Neuron (in vitro differentiated cells): Measurements from ENCODE around the gene CLDN20.
"Not testable (repeated sequence)": the region's sequence is repeated elsewhere in the genome, so short reads cannot be mapped to it uniquely, and the experiment has no call there.

Experiments
- H2AFZ ChIP-seq: one replicate; pipeline ENCODE4 v1.6.1; 2013; ENCODE audit warnings: low read depth, mild to moderate bottlenecking, inconsistent platforms, low read length, moderate library complexity
- H3K27me3 ChIP-seq: one replicate; pipeline ENCODE4 v1.6.1; 2013; ENCODE audit warnings: low read length; ENCODE audit not compliant: insufficient read depth
- H3K36me3 ChIP-seq: one replicate; pipeline ENCODE4 v1.6.1; 2013; ENCODE audit warnings: low read length; ENCODE audit not compliant: insufficient read depth
- H3K4me1 ChIP-seq: one replicate; pipeline ENCODE4 v1.6.1; 2013; ENCODE audit warnings: low read length; ENCODE audit not compliant: insufficient read depth
- H3K4me3 ChIP-seq: 2 replicates; pipeline ENCODE4 v1.5.1; 2013; ENCODE audit warnings: mild to moderate bottlenecking, low read length, moderate library complexity
- H3K9me3 ChIP-seq: one replicate; pipeline ENCODE4 v1.6.1; 2013; ENCODE audit warnings: low read length

The CLDN20 gene

DNA sequence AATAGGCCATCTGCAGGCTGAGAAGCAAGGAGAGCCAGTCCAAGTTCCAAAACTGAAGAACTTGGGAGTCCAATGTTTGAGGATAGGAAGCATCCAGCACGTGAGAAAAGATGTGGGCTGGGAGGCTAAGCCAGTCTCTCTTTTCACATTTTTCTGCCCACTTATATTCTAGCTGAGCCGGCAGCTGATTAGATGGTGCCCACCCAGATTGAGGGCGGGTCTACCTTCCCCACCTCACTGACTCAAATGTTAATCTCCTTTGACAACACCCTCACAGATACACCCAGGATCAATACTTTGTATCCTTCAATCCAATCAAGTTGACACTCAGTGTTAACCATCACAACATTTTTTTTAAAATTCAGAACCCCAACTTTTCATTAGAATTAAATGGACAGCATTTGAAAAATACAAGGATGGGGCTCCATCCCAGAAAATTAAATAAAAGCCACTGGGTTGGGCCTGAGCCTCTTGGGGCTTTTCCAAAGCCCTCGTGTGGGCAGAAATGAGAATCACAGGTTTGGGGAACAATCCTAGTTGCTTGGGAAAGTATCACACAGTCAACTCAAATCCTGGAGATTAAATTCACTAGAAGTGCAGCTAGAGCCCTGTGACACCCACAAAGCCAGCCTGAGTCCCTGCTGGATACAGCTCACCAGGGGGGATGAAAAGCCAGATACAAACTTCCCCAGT, 2.2 kb downstream of the CLDN20 start:
- H3K4me1 ChIP-seq: peaks cover 13% of the 10 kb centered on the region
- no peaks in the 10 kb centered on the region for H3K9me3 ChIP-seq
- H3K27me3 ChIP-seq: no peaks in the 10 kb centered on the region
- peaks cover 2% of the 10 kb centered on the region for H3K36me3 ChIP-seq
- no peak overlapping the region for H3K4me3 ChIP-seq
- no peak overlapping the region for H2AFZ ChIP-seq

DNA sequence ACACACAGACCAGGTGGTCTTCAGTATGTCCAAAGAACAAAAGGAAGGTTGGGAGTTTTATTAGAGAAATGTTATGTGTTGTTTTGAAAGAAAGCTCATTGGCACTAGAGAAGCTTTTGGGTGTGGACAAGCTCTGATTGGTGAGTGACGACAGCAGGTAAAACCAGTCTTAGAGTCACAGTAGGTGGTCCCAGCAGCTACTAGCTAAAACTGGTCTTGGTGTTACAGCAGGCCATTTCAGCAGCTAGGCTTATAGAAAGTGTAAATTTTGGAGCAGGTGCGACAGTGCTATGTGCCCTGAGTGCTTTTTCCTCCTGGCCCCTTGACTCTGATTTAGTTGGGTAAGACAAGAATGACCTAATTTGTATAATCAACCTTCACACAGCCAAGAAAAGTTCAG, 3.6 kb downstream of the CLDN20 start:
- Histone ChIP-seq H3K4me1 (peaks cover 13% of the 10 kb centered on the region), H3K4me3 (no peak overlapping the region), H3K36me3 (peaks cover 2% of the 10 kb centered on the region), H2AFZ (no peak overlapping the region), H3K27me3 (no peaks in the 10 kb centered on the region), H3K9me3 (no peaks in the 10 kb centered on the region)

DNA sequence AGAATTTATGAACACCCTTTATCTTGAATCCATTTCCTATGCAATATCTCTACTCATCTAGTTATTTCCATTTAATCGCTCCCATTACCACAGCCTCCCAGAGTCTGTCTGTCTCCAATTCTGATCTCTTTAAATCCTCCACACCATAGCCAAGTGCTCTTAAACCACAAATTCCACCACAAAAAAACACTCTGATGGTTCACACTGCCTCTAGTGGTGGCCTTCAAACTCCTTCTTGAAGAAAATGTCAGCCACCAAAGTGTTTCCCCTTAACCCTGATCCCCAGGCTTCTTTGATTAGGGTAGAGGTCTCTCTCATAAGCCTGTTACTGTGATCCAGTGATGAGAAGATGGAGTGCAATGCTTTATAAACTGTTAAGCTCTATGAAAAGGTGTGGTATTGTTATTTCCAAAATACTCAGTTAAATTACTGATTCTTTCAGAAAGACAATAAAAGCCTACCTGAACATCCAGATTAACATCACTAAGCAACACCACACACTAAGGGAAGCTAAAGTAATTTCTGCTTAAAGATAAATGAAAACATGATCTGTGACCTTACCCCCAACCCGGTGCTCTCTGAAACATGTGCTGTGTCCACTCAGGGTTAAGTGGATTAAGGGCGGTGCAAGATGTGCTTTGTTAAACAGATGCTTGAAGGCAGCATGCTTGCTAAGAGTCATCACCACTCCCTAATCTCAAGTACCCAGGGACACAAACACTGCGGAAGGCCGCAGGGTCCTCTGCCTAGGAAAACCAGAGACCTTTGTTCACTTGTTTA, 4.5 kb downstream of the CLDN20 start:
- not testable (repeated sequence) for H2AFZ ChIP-seq, H3K4me3 ChIP-seq, H3K9me3 ChIP-seq, H3K36me3 ChIP-seq, H3K27me3 ChIP-seq
- peaks cover 16% of the 10 kb centered on the region for H3K4me1 ChIP-seq

DNA sequence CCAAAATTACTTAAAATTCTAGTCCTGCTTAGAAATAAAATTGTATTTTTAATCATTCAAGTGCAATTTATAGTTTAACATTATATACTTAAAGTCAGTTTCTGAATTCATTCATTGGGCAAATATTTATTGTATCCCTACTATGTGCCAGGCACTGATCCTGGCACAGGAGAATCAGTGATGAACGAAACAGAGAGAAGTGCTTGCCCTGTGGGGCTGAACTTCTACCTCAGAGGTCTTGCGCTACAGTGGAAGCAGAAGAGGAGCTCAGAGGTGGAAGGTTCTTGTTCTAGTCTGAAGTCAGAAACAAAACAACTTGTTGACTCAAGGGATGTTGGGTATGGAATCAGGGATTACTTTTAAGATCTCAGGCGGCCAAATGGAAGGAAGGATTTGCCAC, 6.0 kb downstream of the CLDN20 start:
- peaks cover 2% of the 10 kb centered on the region for H3K36me3 ChIP-seq
- H2AFZ ChIP-seq: no peak overlapping the region
- no peak overlapping the region for H3K4me3 ChIP-seq
- H3K9me3 ChIP-seq: no peaks in the 10 kb centered on the region
- H3K27me3 ChIP-seq: no peaks in the 10 kb centered on the region
- H3K4me1 ChIP-seq: peaks cover 19% of the 10 kb centered on the region

GRCh38 chr6:155270561-155271091, 6.8 kb downstream of the CLDN20 start:
- Histone ChIP-seq H3K36me3 (peaks cover 7% of the 10 kb centered on the region), H3K4me1 (peaks cover 19% of the 10 kb centered on the region), H2AFZ (no peak overlapping the region), H3K9me3 (no peaks in the 10 kb centered on the region), H3K4me3 (no peak overlapping the region), H3K27me3 (no peaks in the 10 kb centered on the region)

GRCh38 chr6:155271145-155271544, 7.3 kb downstream of the CLDN20 start:
- Histone ChIP-seq H2AFZ (no peak overlapping the region), H3K4me1 (peaks cover 19% of the 10 kb centered on the region), H3K36me3 (peaks cover 9% of the 10 kb centered on the region)

DNA sequence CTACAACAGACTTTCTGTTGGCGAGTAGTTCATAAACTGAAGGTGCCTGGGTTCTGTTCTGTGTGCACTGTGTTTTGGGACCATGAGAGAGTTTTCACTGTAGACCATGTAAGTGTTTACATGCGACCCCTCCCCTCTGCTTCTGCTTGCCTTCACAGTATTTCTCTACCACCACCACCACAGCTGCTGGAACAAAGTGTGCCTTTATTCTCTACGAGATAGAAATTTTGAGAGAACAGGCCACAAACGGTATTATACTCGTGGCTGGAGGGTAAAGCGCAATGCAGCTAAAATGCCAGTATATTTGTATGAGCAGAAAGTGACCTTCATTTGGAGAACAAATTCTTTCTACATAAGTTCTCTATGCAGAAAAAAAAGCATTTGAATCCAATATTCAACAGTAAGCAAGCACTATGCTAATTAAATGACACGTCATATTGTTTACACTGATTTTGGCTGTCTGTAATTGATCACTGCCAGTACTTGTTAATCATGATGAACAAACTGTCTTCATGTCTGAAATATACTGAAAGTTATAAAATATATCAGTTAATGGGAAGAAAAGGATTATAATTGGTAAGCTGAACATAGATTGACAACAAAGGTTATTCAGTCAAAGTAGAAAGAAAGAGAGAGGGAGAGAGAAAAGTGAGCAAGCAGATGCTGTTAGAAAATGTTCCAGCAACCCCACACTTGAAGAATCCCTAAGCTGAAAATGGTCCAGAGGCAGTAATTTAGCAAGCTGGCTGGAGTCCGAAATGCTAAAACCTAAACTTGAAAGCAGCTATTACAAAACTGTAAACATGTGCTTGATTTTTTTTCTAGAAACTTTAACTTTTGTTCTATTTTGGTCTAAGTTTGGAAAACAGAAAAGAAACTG, 8.8 kb downstream of the CLDN20 start:
- H3K4me1 ChIP-seq: peaks cover 19% of the 10 kb centered on the region
- no peak overlapping the region for H3K4me3 ChIP-seq
- no peaks in the 10 kb centered on the region for H3K9me3 ChIP-seq
- no peak overlapping the region for H2AFZ ChIP-seq
- H3K27me3 ChIP-seq: no peaks in the 10 kb centered on the region
- H3K36me3 ChIP-seq: peaks cover 8% of the 10 kb centered on the region

More at GRCh38 chr6:155271145-155271544, 7.3 kb downstream of the CLDN20 start:
- Histone ChIP-seq H3K4me3 (no peak overlapping the region), H3K9me3 (no peaks in the 10 kb centered on the region), H3K27me3 (no peaks in the 10 kb centered on the region)

- no peak overlapping the region for H2AFZ ChIP-seq
- H3K36me3 ChIP-seq: peaks cover 10% of the 10 kb centered on the region
- peaks cover 19% of the 10 kb centered on the region for H3K4me1 ChIP-seq
- no peaks in the 10 kb centered on the region for H3K27me3 ChIP-seq
- no peaks in the 10 kb centered on the region for H3K9me3 ChIP-seq
- H3K4me3 ChIP-seq: no peak overlapping the region
These were observed 9.6 kb downstream of the CLDN20 start for GRCh38 chr6:155273431-155273830.

DNA sequence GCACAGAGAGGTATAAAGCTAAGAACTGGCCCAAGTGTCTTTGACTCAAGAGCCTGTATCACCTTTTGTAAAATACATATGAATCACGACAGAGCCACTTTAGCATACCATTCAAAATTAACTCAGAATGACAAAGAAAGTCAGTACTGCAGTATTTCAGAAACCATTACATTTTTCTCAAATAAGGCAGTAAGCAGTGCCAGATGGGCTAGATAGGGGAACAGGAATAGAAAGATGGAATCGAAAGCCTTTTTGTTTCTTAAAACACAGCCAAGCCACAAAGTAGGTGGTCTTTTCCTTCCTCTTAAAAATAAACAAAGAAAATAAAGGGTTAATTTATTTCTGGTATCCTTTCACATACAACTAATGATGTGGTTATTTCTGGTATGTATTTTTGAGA, 10.3 kb downstream of the CLDN20 start:
- Histone ChIP-seq H3K4me1 (peaks cover 19% of the 10 kb centered on the region), H3K9me3 (no peaks in the 10 kb centered on the region), H3K4me3 (no peak overlapping the region), H3K27me3 (no peaks in the 10 kb centered on the region), H2AFZ (no peak overlapping the region), H3K36me3 (peaks cover 11% of the 10 kb centered on the region)

DNA sequence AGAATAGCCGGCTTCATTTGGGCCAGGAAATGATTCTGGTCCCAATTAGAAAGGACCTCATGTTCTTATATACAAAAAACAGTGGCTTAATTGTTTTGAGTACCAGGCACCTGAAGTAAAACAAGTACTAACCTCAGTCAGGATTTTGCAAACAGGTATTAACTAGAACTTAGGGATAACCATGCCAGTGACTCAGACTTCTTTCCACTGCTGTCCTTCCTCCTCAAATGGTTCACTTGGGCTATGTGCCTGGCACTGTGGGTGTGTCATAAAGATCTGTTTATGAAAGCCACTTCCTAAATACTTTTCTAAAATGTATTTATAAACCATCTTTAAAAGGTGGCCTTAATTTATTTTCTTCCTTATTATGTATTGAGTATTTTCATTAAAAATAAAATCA, 10.7 kb downstream of the CLDN20 start:
- Histone ChIP-seq H3K4me1 (peaks cover 19% of the 10 kb centered on the region), H3K4me3 (no peak overlapping the region), H3K9me3 (no peaks in the 10 kb centered on the region), H3K36me3 (peaks cover 13% of the 10 kb centered on the region), H2AFZ (no peak overlapping the region), H3K27me3 (no peaks in the 10 kb centered on the region)

GRCh38 chr6:155275808-155276480, 12.1 kb downstream of the CLDN20 start:
- Histone ChIP-seq H3K9me3 (no peaks in the 10 kb centered on the region), H3K36me3 (peaks cover 20% of the 10 kb centered on the region), H3K4me3 (no peak overlapping the region), H2AFZ (no peak overlapping the region), H3K27me3 (no peaks in the 10 kb centered on the region), H3K4me1 (peaks cover 19% of the 10 kb centered on the region)

- peaks cover 19% of the 10 kb centered on the region for H3K4me1 ChIP-seq
- H3K9me3 ChIP-seq: no peaks in the 10 kb centered on the region
- H3K36me3 ChIP-seq: peaks cover 20% of the 10 kb centered on the region
- no peak overlapping the region for H3K4me3 ChIP-seq
- H3K27me3 ChIP-seq: no peaks in the 10 kb centered on the region
- H2AFZ ChIP-seq: no peak overlapping the region
These were observed 12.8 kb downstream of the CLDN20 start for GRCh38 chr6:155276638-155277037.
